NCI-H1694 (cell line): ENCODE data around the gene ABCC4.

Source experiments
- DNase-seq: peaks from one replicate; lab custom pipeline; 2025; lab: John Stamatoyannopoulos, UW

The ABCC4 gene

GRCh38 chr13:94987869-94988268, 313.4 kb downstream of the ABCC4 start:
- no peak for DNase-seq

- DNase-seq = no peak
Measured at GRCh38 chr13:94987081-94987480, 314.2 kb downstream of the ABCC4 start.

GRCh38 chr13:94984958-94985357, 316.3 kb downstream of the ABCC4 start:
- no peak for DNase-seq

- DNase-seq = no peak
Measured at GRCh38 chr13:94978516-94978915, 322.7 kb downstream of the ABCC4 start.

DNA sequence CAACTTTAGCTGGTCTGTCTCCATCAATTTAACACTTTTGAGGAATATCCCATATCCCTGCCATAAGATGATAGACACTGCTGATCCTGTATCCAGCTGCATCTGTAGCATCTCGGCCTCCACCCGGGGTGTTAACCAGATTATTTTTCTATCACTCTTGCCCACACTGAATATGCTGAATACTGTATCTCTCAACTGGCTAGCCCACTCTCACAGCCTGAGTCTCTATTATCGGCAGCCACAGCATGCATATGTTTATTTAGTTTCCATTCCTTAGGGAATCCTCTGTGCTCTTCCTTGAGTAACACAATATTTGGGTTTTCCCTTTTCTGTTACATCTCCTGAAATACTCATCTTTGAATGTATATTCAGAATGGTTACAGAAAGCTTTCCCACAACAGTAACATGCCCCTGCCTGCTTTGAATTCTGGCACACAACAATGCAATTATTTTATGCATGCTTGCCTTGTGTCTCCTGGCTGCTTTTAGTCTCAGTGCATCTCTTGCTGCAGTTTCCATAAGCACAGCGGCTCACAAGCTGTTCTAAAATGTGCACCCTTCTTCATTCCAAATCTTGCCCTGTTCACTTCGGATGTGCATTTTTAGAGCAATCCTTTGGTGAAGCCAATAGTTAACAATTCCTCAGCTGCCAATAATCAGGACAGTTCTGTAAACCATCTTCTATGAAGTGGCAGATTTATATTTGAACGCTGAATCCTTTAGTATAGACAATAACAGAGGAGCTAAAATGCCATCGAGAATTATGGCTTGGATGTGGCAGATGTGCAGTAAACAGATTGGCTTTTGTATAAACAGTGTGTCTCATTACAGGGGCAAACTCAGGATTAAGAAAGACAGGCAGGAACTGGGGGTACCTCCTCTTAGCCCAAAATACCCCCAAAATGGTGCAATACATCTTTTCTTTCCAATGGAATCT, 327.0 kb downstream of the ABCC4 start:
- no peak for DNase-seq

DNA sequence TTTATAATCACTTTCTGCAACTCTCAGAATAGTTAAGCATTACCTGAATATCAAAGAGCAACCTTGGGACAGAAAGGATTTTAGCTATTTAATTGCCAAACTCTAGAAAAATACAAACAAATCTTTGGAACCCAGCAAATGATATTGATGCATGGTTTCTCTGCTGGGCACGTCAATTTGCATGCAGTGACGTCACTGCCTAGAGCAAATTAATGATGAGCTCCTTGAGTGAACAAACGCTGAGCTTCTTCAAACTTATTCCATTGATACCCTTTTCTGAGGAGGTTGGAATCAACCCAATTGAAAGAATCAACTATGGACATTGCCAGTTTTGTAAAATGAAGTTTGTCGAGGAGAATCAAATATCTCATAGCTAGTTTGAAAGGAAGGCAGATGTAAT, 329.0 kb downstream of the ABCC4 start:
- no peak for DNase-seq
